Measurements from ENCODE around the gene LRRN2.

Gene LRRN2

GRCh38 chr1:204607910-204608309, 77.6 kb downstream of the LRRN2 start:
- Histone ChIP-seq H3K36me3 (ENCODE audit: control insufficient read depth in 2 of 2, insufficient read depth in 2 of 2, low read length in 2 of 2) (no peaks in the 10 kb centered on the region), H3K9ac (ENCODE audit: low read depth in 1 of 2, low read length in 2 of 2) (no peak overlapping the region), H3K27me3 (ENCODE audit: control insufficient read depth in 2 of 2, insufficient read depth in 2 of 2, low read length in 2 of 2) (peaks cover 0 to 2% of the 10 kb centered on the region in 2 donors), H3K9me3 (ENCODE audit: control insufficient read depth in 2 of 2, low read length in 2 of 2) (no peaks in the 10 kb centered on the region), H3K4me1 (ENCODE audit: control insufficient read depth in 2 of 2, insufficient read depth in 2 of 2, low read length in 2 of 2) (no peaks in the 10 kb centered on the region), H3K27ac (ENCODE audit: low read depth in 2 of 2, low read length in 2 of 2) (no peak overlapping the region), H3K4me3 (ENCODE audit: low read length in 2 of 2) (no peak overlapping the region)

DNA sequence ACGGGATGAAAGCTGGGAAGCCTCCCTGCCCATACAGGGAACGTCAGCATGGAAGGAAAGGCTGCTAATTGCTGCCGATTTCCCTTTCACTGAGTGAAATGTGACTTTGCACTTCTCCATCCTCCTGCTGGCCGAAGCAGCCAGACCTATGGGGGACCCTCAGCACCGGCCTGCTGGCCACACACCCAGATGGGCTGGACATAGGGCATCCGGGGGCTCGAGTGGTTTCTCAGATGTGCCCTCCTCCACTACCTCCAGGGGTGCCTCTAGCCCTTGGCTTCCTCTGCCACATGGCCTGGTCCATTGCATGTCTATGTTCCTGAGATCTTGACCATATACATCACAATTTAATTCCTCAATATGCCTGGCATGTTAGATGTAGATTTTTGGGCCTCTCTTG, 79.7 kb downstream of the LRRN2 start:
- Histone ChIP-seq H3K4me3 (ENCODE audit: low read length in 2 of 2) (no peak overlapping the region), H3K27me3 (ENCODE audit: control insufficient read depth in 2 of 2, insufficient read depth in 2 of 2, low read length in 2 of 2) (peaks cover 0 to 2% of the 10 kb centered on the region in 2 donors), H3K36me3 (ENCODE audit: control insufficient read depth in 2 of 2, insufficient read depth in 2 of 2, low read length in 2 of 2) (no peaks in the 10 kb centered on the region), H3K4me1 (ENCODE audit: control insufficient read depth in 2 of 2, insufficient read depth in 2 of 2, low read length in 2 of 2) (no peaks in the 10 kb centered on the region), H3K9ac (ENCODE audit: low read depth in 1 of 2, low read length in 2 of 2) (no peak overlapping the region), H3K9me3 (ENCODE audit: control insufficient read depth in 2 of 2, low read length in 2 of 2) (no peaks in the 10 kb centered on the region), H3K27ac (ENCODE audit: low read depth in 2 of 2, low read length in 2 of 2) (no peak overlapping the region)

DNA sequence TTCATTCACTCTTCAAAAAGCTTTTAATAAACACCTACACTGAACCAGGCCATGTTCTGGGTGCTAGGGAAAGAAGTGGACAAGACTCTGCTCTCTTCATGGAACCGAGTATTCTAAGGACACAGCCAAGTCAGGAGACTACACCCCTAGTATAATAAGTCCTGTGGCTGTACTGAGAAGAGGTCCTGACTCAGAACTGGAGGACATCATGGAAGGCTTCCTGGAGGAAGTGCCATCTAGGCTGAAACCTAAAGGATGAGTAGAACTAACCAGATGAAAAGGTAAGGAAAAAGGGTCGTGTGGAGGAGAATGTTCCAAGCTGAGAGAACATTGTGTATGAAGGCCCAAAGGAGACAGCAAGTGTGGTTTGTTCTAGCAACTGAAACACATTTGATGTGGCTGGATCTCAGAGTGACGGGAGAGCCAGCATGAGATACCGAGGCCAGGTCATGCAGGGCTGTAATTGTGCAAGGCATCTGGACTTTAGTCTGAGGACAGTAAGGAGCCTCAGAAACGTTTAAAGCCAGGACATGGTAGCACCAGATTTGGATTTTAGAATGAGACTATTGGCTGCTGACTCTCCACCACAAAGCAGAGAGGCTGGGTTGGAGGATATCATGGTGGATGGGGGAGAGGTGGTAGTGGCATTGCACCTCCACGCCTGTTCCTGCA, 82.5 kb downstream of the LRRN2 start:
- Histone ChIP-seq H3K27me3 (ENCODE audit: control insufficient read depth in 2 of 2, insufficient read depth in 2 of 2, low read length in 2 of 2) (no peaks in the 10 kb centered on the region), H3K4me1 (ENCODE audit: control insufficient read depth in 2 of 2, insufficient read depth in 2 of 2, low read length in 2 of 2) (no peaks in the 10 kb centered on the region), H3K9ac (ENCODE audit: low read depth in 1 of 2, low read length in 2 of 2) (no peak overlapping the region)

DNA sequence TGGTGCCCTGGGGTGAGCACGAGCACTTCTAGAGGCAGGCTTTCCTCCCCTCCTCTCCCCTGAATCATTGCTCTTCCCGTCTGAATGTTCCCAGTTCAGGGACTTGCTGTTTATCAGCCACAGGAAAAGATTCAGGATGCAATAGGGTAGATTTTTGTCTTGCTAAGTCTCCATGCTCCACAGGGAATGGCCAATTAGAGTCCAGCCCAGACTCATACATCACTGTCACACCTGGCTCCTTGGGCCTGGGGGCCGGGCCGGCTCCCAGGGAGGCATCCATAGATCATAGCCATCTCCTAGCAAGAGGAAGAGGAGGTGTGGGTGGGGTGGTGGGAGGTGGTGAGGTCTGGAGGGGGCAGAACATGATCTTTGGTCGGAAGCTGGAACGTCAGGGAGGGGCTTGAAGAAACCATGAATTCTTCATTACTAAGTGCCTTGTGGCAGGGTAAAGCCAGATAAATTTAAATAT, 83.4 kb downstream of the LRRN2 start:
- no peak overlapping the region for H3K9ac ChIP-seq (ENCODE audit: low read depth in 1 of 2, low read length in 2 of 2)
- H3K27me3 ChIP-seq (ENCODE audit: control insufficient read depth in 2 of 2, insufficient read depth in 2 of 2, low read length in 2 of 2), result no peaks in the 10 kb centered on the region
- H3K36me3 ChIP-seq (ENCODE audit: control insufficient read depth in 2 of 2, insufficient read depth in 2 of 2, low read length in 2 of 2), result no peaks in the 10 kb centered on the region
- H3K4me3 ChIP-seq (ENCODE audit: low read length in 2 of 2), result no peak overlapping the region
- no peak overlapping the region for H3K27ac ChIP-seq (ENCODE audit: low read depth in 2 of 2, low read length in 2 of 2)
- H3K4me1 ChIP-seq (ENCODE audit: control insufficient read depth in 2 of 2, insufficient read depth in 2 of 2, low read length in 2 of 2), result no peaks in the 10 kb centered on the region
- no peaks in the 10 kb centered on the region for H3K9me3 ChIP-seq (ENCODE audit: control insufficient read depth in 2 of 2, low read length in 2 of 2)

More for the DNA sequence above, 82.5 kb downstream of the LRRN2 start:
- Histone ChIP-seq H3K36me3 (ENCODE audit: control insufficient read depth in 2 of 2, insufficient read depth in 2 of 2, low read length in 2 of 2) (no peaks in the 10 kb centered on the region), H3K27ac (ENCODE audit: low read depth in 2 of 2, low read length in 2 of 2) (no peak overlapping the region), H3K9me3 (ENCODE audit: control insufficient read depth in 2 of 2, low read length in 2 of 2) (no peaks in the 10 kb centered on the region), H3K4me3 (ENCODE audit: low read length in 2 of 2) (no peak overlapping the region)

- H3K27ac ChIP-seq (ENCODE audit: low read depth in 2 of 2, low read length in 2 of 2), result no peak overlapping the region
- no peak overlapping the region for H3K4me3 ChIP-seq (ENCODE audit: low read length in 2 of 2)
- H3K4me1 ChIP-seq (ENCODE audit: control insufficient read depth in 2 of 2, insufficient read depth in 2 of 2, low read length in 2 of 2), result no peaks in the 10 kb centered on the region
- H3K27me3 ChIP-seq (ENCODE audit: control insufficient read depth in 2 of 2, insufficient read depth in 2 of 2, low read length in 2 of 2), result no peaks in the 10 kb centered on the region
- H3K9ac ChIP-seq (ENCODE audit: low read depth in 1 of 2, low read length in 2 of 2), result no peak overlapping the region
- no peaks in the 10 kb centered on the region for H3K9me3 ChIP-seq (ENCODE audit: control insufficient read depth in 2 of 2, low read length in 2 of 2)
- H3K36me3 ChIP-seq (ENCODE audit: control insufficient read depth in 2 of 2, insufficient read depth in 2 of 2, low read length in 2 of 2), result no peaks in the 10 kb centered on the region
These were observed 84.6 kb downstream of the LRRN2 start for GRCh38 chr1:204600968-204601367.

DNA sequence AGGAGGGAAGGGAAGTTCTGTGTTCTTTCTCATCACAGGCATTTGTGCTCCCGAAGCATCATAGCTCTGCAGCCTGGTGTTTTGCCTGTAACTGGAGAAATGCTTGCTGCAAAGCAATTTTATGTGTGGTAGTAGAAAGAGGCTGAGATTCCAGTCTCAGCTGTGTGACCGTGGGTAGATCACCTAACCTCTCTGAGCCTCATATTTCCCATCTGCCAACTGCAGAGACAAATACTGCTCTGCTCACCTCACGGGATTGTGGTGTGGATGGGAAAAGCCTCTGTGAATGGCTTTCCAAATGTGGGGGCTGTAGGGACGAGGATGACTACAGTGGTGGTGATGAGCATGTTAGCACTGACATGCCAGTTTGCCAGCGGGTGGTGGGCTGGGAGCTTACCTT, 85.3 kb downstream of the LRRN2 start:
- H3K4me3 ChIP-seq (ENCODE audit: low read length in 2 of 2), result no peak overlapping the region

GRCh38 chr1:204599596-204599995, 85.9 kb downstream of the LRRN2 start:
- Histone ChIP-seq H3K27ac (ENCODE audit: low read depth in 2 of 2, low read length in 2 of 2) (no peak overlapping the region), H3K4me1 (ENCODE audit: control insufficient read depth in 2 of 2, insufficient read depth in 2 of 2, low read length in 2 of 2) (no peaks in the 10 kb centered on the region), H3K36me3 (ENCODE audit: control insufficient read depth in 2 of 2, insufficient read depth in 2 of 2, low read length in 2 of 2) (no peaks in the 10 kb centered on the region), H3K27me3 (ENCODE audit: control insufficient read depth in 2 of 2, insufficient read depth in 2 of 2, low read length in 2 of 2) (no peaks in the 10 kb centered on the region), H3K9me3 (ENCODE audit: control insufficient read depth in 2 of 2, low read length in 2 of 2) (no peaks in the 10 kb centered on the region), H3K9ac (ENCODE audit: low read depth in 1 of 2, low read length in 2 of 2) (no peak overlapping the region), H3K4me3 (ENCODE audit: low read length in 2 of 2) (no peak overlapping the region)

More for the DNA sequence above, 85.3 kb downstream of the LRRN2 start:
- no peak overlapping the region for H3K27ac ChIP-seq (ENCODE audit: low read depth in 2 of 2, low read length in 2 of 2)
- H3K36me3 ChIP-seq (ENCODE audit: control insufficient read depth in 2 of 2, insufficient read depth in 2 of 2, low read length in 2 of 2), result no peaks in the 10 kb centered on the region
- H3K9ac ChIP-seq (ENCODE audit: low read depth in 1 of 2, low read length in 2 of 2), result no peak overlapping the region
- H3K4me1 ChIP-seq (ENCODE audit: control insufficient read depth in 2 of 2, insufficient read depth in 2 of 2, low read length in 2 of 2), result no peaks in the 10 kb centered on the region
- H3K27me3 ChIP-seq (ENCODE audit: control insufficient read depth in 2 of 2, insufficient read depth in 2 of 2, low read length in 2 of 2), result no peaks in the 10 kb centered on the region
- no peaks in the 10 kb centered on the region for H3K9me3 ChIP-seq (ENCODE audit: control insufficient read depth in 2 of 2, low read length in 2 of 2)

DNA sequence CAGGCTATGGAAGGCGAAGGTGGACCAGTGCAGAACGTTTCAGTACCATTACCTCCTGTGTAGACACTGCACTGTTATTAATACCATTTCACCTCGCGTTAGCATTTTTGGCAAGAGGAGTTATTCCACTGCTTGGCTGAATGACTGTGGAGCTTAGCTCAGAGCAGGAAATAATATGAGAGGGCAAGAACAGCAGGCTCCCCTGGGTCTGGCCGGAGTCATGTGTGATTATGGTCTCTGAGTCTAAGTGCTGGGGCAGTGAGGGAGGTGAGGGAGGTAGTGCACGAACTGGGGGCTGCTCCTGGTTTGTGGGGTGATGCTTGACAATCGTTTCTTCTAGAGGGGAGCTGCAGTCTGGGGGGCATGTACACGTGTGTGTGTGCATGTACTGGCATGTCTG, 86.4 kb downstream of the LRRN2 start:
- Histone ChIP-seq H3K4me1 (ENCODE audit: control insufficient read depth in 2 of 2, insufficient read depth in 2 of 2, low read length in 2 of 2) (no peaks in the 10 kb centered on the region), H3K9ac (ENCODE audit: low read depth in 1 of 2, low read length in 2 of 2) (no peak overlapping the region), H3K27ac (ENCODE audit: low read depth in 2 of 2, low read length in 2 of 2) (no peak overlapping the region), H3K36me3 (ENCODE audit: control insufficient read depth in 2 of 2, insufficient read depth in 2 of 2, low read length in 2 of 2) (no peaks in the 10 kb centered on the region), H3K9me3 (ENCODE audit: control insufficient read depth in 2 of 2, low read length in 2 of 2) (no peaks in the 10 kb centered on the region), H3K27me3 (ENCODE audit: control insufficient read depth in 2 of 2, insufficient read depth in 2 of 2, low read length in 2 of 2) (no peaks in the 10 kb centered on the region), H3K4me3 (ENCODE audit: low read length in 2 of 2) (no peak overlapping the region)

DNA sequence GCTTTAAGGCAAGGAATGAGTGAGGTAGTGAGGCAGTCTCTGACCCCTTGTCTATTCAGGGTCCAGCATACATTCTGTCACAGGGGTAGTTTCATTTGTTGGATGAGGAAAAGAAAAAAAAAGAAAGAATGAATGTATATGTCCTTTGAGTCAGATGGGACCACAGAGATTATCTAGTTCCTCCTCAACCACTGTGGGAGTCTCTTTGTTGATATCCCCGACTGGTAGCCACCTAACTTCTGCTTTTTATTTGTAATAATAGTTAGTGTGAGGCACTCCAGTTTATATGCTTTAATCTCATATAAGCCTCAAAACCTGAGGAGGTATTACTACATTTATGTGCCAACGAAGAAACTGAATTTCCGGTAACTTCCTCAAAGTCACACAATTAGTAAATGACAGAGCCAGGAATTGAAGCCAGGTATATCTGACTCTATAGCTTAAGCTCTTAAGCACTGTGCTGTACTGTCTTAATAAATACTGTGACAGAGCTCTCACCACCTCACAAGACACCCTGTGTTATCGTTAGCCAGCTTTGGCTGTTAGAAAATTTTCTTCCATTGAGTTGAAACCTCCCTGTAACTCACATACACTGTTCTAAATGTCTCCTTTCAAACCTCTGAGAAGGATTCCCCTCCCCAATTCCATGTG, 87.1 kb downstream of the LRRN2 start:
- Histone ChIP-seq H3K27me3 (ENCODE audit: control insufficient read depth in 2 of 2, insufficient read depth in 2 of 2, low read length in 2 of 2) (no peaks in the 10 kb centered on the region), H3K9me3 (ENCODE audit: control insufficient read depth in 2 of 2, low read length in 2 of 2) (no peaks in the 10 kb centered on the region), H3K4me1 (ENCODE audit: control insufficient read depth in 2 of 2, insufficient read depth in 2 of 2, low read length in 2 of 2) (no peaks in the 10 kb centered on the region), H3K36me3 (ENCODE audit: control insufficient read depth in 2 of 2, insufficient read depth in 2 of 2, low read length in 2 of 2) (no peaks in the 10 kb centered on the region), H3K9ac (ENCODE audit: low read depth in 1 of 2, low read length in 2 of 2) (no peak overlapping the region), H3K4me3 (ENCODE audit: low read length in 2 of 2) (no peak overlapping the region), H3K27ac (ENCODE audit: low read depth in 2 of 2, low read length in 2 of 2) (no peak overlapping the region)

DNA sequence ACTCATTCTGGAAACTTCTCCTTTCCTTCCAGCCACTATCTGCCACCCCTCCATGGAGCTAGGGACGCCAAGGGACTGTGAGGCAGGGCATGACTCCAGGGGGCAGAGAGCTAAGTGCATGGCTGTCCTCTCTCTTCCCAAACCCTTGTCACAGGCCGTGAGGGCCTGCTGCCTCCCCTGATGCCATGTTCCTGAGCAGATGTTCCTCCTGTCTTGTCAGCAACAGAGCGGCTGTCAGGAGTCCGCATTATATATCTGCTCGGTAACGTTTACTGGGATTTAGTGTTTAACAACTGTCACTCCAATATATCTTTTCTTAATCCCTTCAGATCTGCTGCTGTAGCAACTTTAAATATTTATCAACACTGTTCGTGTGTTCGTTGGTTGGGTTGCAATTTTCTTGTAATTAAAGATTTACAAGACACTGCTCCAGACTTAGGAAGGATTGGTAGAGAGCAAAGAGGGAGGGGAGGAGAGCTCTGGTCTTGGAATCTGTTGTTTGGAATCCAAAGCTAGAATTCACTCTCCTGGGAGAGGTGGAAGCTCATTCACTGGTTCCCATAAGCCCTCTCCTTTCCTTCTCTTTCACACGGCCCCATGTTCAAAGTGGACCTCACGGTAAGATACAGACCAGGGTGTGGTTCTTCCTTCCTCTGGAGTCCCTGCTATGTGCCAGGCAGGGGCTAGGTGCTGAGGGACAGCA, 93.1 kb downstream of the LRRN2 start:
- no peaks in the 10 kb centered on the region for H3K9me3 ChIP-seq (ENCODE audit: control insufficient read depth in 2 of 2, low read length in 2 of 2)
- no peaks in the 10 kb centered on the region for H3K4me1 ChIP-seq (ENCODE audit: control insufficient read depth in 2 of 2, insufficient read depth in 2 of 2, low read length in 2 of 2)
- H3K4me3 ChIP-seq (ENCODE audit: low read length in 2 of 2), result no peak overlapping the region
- H3K9ac ChIP-seq (ENCODE audit: low read depth in 1 of 2, low read length in 2 of 2), result no peak overlapping the region
- H3K36me3 ChIP-seq (ENCODE audit: control insufficient read depth in 2 of 2, insufficient read depth in 2 of 2, low read length in 2 of 2), result no peaks in the 10 kb centered on the region
- H3K27me3 ChIP-seq (ENCODE audit: control insufficient read depth in 2 of 2, insufficient read depth in 2 of 2, low read length in 2 of 2), result no peaks in the 10 kb centered on the region
- no peak overlapping the region for H3K27ac ChIP-seq (ENCODE audit: low read depth in 2 of 2, low read length in 2 of 2)
